Stimulated activated CD4-positive, alpha-beta T cell treated with anti-CD3 and anti-CD28 coated beads, Interleukin-2, amount 100 ng/mL, for 24 hours (primary cell): ENCODE measurements around the gene PIGQ.

ENCODE experiments used
- DNase-seq, 2 donors: peaks; one replicate each; pipeline ENCODE4 v3.0.0-alpha.2; 2020

Gene PIGQ

DNA sequence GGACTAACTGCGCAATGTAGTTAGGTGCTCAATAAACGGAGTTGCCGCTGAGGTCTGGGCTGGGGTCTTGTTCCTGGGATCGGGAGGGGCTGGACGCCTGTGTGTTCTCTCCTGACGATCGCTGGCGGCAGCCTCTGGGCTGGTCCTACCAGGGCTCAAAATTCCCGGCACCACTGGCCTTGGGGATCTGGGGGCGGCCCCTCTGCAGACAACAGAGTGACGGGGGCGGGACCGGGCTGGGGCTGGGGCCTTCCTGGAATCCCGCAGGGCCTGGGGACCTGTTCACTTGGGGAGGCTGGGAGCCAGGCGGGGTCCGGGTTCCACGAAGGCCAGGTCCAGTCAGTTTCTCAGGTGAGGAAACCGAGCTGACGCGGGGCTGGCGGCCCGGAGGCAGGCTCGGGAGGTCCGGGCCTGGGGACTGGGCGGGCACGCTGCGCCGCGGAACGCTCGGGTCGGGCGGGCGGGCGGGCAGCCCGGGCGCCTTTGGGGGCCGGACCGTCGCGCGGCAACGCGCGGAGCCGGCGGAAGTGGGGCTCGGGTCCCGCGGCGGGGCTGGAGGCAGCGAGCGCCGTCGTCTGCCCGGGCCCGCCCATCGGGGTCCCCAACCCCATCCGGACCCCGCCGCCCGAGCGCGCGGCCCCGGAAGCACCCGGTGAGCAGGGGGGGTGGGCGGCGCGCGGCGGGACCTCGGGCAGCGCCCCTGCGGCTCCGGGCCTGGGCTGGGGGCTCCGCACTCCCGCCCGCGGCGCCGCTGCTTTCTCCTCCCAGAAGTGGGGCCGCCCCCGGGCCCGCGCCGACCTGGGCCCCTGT lies at the start of gene PIGQ:
Gene PIGQ (plus strand): TSS at position 524 of the 810 bp plus-strand sequence. CDS start 4,107 bp downstream, outside the sequence.
- DNase-seq: peak; percentile 67 to 77

DNA sequence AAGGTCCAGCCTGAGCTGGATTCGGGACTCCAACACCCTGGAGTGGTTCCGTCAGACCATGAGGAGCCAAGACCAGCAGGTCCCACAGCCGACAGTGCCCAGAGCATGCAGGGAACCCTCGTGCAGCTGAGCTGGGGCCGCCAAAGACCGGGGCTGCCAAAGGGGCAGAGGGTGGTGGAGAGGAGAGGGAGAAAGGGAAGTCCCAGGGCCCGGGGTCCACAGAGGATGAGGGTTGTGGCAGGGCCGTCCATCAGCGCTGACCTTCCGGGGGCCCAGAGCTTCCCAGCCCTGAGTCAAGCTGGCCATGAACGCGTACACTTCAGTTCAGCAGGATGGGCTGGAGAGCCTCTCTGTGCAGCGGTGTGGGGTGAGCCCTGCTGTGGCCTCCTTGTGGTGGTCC lies 48.9 kb upstream of the PIGQ start:
- DNase-seq: no peak

DNA sequence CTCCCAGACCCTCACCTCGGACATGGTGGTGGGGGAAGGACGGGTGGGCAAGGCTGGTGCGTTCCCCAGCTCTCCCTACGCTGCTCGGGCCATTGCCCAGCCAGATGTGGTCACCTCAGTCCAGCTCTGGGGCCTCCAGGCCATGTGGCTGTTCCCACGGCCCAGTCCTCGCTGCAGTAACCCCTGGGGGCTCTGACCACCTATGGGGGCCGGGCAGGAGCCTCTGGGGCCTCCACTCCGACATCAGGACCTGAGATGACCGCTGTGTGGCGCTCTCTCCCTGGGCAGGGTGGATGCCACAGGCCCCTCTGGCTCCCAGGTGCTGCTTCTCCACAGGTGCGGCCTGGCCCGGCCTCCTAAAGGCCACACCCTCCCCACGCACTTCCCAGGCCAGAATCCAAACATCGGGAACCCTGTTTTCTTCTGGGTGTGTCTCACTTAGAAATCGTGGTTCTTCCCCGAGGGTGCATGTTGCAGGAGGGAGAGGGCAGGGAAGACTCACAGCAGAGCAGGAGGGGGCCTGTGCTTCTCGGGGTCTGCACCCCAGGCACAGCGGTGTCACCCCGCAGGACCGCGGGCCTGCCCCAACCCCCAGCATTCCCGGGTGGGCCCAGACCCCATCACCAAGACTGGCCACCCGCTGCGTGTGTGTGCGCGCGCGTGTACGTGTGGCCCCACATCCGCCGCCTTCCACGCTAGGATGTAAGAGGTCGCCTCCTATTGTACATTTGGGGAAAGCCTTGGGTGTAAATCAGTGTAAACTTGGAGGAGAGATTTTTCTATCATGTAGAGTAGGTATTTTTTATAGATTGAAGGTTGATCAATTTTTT lies 48.2 kb upstream of the PIGQ start:
- DNase-seq: no peak

DNA sequence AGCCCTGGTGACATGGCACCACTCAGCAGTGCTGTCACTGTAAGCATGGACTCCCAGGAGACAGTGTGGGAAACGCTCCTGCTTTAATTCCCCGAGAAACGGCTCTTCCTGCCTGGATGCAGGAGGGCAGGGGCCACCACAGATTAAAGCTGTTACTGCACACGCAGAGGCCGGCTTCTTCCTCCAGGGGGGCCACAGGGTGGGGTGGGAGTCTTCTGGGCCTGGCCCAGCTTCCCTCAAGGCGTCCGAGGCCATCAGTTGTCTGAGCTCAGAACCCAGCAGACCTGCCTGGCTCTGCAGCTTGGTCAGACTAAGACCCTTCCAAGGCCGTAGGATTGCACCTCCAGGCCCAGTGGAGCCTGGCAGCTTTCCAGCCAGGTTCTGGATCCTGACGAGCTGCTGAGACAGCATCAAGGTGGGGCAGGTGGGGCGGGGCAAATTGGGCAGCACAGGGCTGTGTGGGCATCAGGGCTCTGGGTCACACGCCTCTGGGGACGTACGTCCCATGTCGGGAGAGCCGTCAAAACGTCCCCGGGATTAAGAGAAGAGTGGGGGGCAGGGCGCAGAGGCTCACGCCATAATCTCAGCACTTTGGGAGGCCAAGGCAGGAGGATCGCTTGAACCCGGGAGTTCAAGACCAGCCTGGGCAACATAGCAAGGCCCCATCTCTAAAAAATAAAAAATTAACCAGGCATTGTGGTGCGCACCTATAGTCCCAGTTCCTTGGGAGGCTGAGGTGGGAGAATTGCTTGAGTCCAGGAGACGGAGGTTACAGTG lies 47.3 kb upstream of the PIGQ start:
- no peak for DNase-seq

DNA sequence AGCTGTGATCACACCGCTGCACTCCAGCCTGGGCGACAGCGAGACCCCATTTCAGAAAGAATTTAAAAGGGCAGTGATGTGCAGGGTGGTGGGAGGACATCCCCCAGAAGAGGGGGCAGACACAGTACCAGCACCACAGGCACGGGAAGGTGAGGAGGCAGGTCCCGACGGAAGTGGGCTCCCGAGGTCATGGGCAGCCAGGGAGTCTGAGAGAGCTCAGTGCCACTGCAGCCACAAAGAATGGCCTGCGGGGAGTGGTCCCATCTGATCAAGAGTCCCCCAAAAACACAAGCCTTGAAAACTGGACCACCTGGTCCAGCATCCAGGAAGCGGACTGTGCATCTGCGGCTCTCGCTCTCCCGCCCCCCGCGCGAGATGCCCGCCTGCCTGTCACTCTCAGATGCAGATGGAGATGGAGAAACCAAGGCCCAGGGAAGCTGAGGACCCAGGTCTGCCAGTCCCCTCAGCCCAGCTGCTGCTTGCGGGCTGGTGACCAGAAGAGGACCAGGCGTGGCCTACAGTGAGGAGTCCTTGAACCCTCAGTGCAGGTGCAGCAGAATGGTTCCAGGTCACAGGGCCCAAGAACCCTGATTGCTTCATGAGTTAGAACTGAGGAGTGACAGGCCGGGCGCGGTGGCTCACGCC lies 46.5 kb upstream of the PIGQ start:
- no peak for DNase-seq

DNA sequence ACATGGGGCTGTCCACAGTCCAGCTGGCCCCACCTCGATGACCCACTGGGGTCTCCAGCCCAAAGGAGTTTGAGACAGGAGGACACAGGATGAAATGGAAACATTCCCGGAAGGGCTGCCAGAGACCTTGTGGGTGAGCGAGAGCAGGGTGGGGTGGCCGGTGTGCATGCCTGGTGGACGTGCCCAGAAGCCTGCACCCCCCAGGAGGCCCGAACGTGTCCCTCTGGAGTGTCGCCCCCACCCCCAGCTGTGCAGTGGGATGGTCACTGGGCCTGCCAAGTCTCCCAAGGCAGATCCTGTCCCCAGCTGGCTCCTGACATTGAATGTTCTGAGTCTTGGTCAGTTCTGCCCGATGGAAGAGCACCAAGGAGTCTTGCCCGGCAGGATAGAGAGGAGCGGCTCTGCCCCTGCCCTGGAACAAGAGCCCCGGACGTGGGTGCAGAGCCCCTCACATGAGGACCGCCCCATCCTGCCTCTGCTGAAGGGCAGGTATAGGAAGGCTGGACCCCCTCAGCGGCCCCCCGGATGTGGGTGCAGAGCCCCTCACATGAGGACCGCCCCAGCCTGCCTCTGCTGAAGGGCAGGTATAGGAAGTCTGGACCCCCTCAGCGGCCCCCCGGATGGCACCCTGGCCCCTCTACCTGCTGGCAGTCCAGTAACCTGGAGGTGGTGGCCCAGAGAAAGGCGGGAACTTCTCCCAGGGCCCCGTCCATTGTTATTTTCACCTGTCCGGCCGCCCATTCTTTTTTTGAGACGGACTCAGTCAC lies 45.3 kb upstream of the PIGQ start:
- no peak for DNase-seq

DNA sequence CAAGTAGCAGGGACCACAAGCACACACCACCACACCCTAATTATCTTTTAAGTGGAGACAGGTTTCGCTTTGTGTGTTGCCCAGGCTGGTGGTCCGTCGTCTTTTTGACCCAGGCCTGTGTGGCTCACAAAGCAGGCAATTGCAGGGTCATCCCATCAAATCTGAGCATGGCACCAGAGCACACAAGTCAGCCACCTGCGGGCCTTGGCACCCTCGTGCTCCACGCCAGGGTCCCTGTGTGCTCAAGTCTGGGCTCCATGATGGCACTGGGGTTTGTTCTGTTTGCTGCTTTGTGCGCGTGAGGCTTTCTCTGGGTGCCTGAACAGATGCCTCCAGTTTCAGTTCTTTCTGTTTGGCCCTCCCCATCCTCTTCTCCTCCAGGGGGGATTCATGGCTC lies 44.6 kb upstream of the PIGQ start:
- no peak for DNase-seq

DNA sequence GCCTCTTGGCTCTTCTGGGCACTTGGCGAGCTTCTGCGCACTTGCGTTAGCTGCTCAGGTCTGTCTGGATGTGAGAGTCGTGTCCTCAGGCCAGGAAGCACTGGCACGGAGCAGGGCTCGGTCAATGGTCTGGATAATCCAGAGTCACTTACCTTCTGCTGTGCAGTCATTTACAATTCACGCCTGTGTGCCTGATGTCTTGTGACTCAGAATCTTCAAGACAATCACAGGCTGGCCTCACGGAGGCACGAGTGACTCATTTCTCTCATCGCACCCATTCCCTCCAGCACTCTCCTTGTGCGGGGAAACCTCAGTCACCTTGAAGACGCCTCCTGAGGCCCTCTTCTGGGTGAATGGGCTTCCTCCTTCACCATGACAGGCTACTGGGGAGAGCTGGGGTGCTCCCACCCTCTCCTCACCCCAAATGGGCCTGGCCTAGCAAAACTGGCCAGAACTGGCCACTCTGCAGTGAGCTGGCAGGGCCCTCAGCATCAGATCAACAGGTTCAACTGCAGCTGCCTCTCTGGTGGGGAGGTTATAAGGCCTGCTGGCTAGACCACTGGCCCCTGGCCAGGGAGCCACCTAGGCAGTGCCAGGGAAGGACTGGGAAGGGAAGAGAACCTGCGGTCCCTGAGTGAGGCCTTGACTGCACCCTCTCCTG lies 44.1 kb upstream of the PIGQ start:
- peak; percentile 78 to 80 for DNase-seq

DNA sequence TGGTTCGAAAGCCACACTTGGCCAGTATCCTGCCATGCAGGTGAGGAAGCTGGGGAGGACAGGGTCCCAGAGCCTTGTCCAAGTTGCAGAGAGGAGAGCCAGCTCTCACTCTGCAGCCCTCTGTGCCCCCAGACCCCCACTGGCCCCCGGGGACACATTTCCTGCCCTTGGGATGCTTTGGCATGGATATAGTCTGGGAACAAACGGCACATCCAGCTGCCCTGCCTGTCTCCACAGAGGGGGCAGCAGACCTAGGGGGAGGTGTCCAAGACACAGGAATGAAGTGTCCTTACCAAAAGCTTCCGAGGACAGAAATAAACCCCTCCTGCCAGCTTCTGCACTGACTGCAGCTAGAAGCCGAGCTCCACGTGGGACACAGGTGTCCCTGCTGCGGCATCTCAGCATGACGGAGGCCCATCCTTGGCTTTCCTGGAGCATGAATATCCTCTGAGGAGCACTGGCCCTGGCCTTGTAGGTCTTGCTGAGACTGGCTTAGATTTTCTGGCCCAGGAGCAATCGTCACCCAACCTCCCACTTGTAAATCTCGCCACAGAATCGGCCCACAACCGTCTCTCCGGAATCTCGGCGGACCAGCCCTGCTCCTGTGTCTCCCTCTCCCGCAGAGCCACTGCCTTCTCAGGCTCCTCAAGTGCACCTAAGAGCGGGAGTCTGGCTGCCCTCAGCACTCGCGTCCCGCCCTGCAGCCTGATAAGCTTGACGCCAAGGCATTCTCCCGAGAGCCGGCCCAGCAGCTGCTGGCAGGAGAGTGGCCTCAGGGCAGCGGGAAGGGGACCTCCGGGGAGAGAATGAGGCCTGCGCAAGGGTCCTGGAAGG lies 43.4 kb upstream of the PIGQ start:
- peak in 1 of 2 donors; percentile 34 for DNase-seq

DNA sequence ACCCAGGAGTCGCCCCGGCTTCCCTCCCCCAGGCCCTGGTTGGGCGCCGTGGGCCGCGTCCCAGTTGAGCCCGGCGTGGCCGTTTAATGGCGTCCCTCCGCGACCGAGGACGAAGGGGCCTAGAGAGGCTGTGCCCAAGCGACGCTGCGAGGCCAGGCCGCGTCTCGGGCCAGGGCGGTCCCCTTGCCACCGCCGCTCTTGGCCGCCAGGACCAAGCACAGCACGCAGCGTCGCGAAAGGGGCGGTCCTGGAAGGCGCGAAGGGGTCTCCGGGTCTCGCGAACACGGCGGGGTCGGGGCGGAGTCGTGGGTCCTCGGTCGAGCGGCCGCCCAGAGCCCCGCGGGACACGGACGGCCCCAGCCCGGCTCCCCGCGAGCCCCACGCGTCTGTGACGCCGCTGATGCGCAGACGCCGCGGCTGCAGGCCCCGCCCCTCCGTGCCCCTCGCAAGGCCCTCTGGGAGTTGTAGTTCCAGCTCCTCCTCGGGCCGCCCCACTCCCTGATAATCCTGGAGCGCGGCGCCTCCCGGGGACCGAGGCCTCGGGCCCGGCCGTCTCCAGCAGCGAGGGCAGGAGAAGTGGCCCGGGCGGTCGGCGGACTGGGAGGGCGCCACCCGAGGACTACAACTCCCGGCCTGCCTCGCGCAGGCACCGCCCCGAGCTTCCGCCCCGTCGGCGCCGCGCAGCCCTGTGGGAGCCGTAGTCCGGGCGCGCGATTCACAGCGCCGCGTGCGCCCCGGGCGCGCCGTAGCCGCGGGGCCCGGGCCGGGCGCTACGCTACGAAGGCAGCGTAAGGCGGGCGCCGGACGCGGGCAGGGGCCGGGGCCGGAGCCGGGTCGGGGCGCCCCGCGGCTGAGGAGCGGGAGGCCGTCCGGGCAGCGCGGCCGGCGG lies 42.5 kb upstream of the PIGQ start, which contains the start of gene CAPN15:
Gene CAPN15 (plus strand): TSS at position 698 of the 889 bp plus-strand sequence. CDS start 19,127 bp downstream, outside the sequence.
- DNase-seq: peak; percentile 88 to 90

DNA sequence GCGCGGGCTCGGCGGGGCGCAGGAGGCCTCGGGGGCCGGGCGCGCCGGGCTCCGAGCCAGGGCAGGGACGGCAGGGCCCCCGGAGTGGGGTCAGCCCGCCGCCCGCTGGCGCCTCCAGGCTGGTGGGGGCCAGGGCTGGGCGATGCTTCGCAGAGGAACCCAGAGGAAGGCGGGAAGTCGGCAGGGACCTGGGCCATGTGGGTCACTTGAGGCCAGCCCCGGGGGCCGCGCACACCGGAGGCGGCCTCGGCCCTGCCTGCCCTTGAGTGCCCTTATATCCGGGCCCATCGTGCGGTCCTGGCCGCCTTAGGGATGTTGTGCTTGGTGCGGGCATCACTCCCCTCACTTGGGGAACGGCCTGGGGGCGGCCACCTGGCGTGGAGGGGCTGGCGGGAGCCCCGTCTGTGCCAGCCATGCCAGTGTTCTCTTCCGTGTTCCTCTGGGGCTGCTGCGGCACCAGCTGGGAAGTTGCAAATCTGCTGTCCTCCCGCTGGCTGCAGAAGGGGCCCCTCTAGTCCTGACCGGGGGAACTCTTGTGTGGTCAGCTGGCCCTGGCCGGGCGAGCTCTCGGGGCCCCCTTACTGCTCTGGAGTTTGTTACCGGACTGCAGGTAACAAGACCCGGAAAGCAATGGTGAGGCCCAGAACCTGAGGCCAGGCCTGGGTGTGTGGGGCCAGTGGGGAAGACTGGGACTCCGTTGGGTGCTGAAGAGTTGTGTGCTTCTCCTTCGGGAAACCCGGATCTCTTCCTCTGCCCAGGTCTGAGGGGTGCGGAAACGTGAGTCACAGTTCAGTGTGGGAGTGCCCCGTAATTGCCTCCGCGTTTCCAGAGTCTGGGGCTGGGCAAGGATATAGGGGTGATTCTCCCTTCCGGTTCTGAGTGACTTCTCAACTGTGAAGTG lies 41.4 kb upstream of the PIGQ start:
- peak; percentile 51 to 60 for DNase-seq

DNA sequence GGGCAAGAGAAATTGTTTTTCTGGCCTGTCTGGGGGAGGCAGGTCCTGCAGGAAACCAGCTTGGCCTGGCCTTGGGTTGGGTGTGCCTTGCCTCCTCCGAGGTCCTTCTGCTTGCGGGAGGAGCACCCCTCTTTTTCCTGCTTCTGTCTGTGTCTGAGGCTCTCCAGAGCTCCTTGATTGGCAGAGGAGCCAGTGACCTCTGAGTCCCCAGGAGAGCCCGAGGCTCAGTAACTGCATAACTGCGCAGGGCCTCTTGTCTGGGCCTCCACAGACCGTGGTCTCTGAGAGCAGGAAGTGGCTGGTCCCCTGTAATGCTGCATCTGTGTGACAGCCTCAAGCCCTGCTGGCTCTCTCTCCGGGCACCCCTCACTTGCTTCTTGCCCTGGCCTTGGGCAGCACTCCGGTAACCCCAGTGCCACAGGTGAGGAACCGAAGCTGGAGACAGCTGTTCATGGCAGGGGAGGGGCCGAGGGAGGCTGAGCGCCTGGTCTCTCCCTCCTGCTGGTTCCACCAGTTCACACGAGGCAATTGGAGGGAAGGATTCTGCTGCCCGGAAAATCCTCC lies 40.7 kb upstream of the PIGQ start:
- no peak for DNase-seq

DNA sequence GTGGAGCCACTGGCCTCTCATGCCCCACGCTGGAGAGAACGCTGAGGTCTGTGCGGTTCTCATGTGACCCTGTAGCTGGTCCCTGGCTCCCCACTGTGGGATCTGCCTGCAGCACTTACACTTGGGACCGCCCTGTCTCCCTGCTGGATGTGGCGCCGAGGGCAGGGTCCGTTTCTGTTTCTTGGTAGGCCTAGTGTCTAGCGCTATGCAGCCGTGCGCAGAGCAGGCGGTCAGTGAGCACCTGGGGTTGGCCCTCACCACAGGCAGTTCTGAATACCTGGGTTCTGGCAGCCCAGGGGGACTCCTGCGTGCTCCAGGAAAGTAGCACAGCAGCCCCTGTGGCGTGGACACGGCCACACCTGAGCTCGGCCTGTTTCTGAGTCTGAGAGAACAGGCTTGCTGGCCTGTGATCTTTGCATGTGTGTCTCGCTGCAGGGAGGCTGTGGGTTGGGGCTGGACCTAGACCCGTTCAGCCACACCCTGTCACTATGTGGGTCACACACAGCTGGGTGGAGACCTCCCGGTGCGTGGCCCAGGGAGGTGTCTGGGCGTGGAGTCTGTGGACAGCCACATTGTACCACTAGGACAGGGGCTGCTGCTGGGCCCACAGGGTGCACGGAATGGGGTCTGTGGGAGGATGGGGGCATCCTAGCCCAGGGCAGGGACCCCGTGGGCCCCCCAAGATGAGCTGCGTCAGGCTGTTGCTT lies 39.5 kb upstream of the PIGQ start:
- DNase-seq: no peak

DNA sequence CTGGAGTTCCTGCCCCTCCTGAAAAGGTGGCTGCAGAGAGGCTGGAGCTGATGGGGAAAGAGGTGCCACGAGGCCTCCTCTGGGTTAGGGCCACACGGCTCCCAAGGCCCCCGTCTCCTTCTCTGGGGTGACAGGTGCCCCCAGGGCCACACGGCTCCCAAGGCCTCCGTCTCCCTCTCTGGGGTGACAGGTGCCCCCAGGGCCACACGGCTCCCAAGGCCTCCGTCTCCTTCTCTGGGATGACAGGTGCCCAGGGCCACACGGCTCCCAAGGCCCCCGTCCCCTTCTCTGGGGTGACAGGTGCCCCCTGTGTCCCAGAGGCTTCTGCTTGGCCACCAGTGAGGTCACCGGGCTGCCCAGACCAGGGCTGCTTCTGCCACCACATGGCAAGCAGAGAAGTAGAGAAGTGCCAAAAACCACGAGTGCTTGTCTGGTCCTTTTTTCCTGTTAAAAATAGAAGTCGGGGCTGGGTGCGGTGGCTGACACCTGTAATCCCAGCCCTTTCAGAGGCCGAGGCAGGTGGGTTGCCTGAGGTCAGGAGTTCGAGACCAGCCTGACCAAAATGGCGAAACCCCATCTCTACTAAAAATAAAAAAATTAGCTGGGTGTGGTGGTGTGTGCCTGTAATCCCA lies 38.2 kb upstream of the PIGQ start:
- no peak for DNase-seq

DNA sequence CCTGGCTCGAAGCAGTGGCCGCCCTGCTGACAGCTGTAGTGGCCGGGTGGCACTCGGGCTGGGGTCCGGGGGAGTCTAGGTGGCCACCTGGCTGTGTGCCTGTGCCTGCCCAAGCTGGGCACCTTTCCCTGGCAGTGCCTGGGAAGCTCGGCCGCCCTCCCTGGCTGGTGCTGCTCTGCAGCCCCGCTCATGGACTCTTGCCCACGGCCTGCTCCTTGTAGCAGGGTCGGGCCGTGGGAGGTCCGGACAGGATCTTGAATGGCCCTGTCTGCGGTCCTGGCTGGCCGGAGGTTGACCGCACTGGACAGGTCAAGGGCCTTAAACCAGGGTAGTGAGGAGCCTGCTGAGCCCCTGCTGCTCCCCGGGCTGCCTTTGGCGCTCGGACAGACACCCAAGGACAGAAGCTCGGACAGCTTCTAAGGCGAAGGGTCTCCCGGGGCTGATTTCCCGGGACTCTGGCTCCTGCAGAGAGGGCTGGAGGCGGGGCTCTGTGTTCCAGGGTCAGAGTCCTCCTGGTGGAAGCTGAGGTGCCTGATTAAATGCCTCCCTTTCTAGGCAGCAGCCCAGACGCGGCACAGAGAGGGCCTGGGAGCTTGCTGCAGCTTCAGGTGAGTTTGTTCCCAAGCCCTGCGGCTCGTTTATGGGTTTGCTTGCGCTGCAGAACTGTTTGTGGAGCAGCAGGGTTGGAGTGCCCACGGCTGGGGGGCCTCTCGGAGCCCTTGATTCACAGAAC lies 36.2 kb upstream of the PIGQ start:
- DNase-seq: no peak

DNA sequence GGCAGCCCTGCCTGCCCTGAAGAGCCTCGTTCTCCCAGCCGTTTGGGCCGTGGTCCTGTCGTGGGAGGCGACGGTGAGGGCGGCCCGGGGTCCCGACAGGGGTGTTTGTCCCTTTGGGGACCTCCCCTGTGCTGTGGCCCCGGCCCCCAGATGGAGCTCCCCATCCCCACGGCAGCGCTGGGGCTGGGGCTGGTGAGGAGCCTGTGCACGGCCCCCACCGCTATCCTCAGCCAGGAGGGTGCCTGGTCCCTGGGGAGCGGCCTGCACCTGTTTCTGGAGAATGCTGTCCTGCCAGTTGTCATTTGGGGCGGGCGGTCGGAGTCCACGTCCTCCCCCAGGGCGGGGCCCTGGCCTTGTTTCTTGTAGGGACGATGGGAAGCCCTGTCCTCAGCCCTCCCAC lies 35.6 kb upstream of the PIGQ start:
- DNase-seq: no peak
